NCI-H2081 (cell line): ENCODE results near the gene TPD52L2.
"Not testable (repeated sequence)": the region's sequence is repeated elsewhere in the genome, so short reads cannot be mapped to it uniquely, and the experiment has no call there.

ENCODE experiments used
- DNase-seq, 2 experiments: peaks; one replicate each; lab custom pipeline; 2025; lab: John Stamatoyannopoulos, UW

The TPD52L2 gene

DNA sequence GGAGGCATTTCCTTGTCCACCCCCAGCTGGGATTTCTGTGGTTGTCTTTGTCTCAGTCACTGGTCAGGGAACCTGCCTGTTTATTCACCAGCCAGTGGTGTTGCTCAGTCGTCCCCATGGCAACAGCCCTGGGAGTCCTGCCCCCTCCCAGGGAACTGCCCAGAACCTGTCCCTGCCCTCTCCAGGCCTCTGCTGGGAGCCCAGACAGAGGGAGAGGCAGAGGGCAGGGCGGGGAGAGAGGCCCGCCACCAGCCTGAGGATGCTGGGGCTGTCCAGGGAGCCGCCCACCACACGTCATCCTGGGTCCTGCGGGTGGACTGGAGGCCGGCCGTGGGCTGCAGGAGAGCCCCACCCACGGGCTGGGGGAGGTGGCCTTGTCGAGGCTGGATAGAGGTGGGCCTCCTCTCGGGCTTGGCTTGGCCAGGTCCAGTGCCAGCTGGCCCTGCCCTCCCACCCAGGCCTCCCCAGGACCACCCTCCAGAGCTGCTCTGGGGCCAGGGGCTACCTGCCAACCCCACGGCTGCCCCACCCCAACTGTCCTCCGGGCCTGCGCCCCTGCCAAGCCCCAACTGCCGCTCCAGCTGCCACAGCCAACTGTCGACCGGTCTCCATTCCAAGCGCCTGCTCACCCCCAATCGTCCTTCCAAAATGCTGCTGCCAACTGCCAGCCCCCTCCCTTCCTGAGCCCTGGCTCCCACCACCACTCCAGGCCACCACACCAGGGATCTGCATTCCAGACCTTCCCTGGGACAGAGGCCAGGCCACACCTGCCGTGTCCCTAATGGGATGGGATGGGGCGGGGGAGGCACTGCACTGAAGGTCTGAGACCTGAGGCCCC, 29.8 kb upstream of the TPD52L2 start:
- DNase-seq, result peak in 1 of 2 experiments; percentile 47

DNA sequence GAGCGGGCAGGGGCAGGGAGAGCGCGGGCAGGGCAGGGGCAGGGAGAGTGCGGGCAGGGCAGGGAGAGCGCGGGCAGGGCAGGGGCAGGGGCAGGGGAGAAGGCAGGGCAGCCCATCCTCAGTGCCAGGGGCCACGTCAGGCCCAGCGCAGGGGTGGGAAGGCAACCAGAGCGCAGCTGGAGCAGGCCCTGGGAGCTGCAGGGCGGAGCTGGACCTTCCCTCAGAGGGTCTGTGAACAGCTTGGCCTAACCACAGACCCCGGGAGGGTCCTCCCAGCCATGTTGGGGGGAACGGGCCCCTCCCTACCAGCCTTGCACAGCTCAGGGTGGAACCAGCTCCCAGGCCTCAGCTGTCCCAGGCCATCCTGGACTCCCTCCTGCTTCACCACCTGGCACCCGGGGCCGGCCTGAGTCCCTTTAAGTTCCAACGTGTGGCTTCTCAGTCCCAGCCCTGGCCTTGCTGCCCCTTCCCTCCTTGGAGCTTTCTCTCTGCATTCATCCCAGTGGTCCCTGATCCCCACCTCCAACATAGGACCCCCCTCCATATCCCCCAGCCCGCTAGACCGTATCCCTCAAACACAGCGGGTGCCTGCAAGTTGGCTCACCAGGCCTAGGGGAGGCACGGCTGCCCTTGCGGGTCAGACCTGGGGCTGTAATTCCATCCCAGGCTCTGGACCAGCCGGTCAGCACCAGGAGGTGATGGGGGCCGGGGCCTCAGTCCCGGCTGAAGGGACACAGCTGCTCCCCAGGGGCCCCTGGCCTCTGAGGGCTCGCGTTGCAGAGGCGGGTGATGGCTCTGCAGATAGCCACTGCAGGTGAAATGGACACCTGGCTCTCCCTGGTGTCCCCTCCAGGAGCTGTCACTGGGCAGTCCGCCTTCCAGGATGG, 28.4 kb upstream of the TPD52L2 start:
- DNase-seq, result no peak

DNA sequence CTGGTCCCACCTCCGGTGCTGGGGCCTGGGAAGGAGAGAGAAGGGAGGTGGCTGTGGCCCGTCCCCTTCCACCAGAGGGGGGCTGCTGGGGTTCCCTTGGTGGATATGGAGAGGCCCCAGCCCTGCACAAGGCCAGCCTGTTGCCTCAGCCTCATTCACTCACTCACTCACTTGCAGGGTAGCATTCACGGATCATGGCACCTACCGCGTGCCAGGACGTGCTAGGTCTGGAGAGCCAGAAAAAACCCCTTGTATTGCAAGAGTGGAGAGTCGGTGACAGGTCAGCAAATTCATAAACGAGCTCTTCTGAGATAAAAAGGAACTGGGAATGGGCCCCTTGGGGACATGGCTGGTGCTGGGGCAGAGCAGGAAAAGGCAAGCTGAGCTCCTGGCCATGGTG, 27.6 kb upstream of the TPD52L2 start:
- no peak for DNase-seq

DNA sequence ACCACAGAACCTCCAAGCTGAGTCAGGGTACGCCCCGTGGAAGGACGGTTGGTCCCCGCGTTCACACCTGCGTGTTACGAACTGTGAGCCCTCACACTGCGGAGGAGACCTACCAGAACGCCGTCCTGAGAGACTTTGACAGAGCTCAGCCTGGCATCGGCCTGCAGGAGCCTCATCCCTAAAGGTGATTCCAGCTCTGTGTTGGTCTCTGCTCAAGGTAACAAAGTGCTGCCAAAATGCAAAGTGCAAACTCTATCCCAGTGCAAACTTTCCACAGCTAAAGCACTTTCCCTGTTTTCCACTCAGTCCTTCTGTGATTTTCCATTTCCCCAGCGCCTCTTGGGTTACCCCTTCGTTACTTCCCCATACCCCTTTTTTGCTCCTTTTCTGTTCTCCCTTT, 25.4 kb upstream of the TPD52L2 start:
- DNase-seq, result no peak

DNA sequence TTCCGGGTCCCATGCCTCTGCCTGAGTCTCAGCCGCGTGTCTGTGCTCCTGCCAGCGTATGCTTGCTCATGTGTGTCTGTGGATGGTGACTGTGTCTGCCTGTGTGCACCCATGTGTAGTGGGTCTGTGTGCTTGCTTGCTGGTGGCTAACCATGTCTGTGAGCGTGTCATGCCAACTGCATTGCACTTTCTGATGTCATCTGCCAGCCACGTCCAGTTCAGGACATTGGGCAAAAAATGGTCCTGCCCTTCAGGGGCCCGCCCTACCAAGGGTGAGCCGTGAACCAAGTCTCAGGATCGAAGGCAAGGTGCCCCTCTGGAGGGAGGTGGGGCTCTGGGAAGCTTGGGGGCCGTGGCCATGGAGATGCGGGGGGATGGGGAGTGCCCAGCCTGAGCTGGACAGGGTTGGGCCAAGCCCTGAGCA, 24.7 kb upstream of the TPD52L2 start:
- DNase-seq, result no peak

DNA sequence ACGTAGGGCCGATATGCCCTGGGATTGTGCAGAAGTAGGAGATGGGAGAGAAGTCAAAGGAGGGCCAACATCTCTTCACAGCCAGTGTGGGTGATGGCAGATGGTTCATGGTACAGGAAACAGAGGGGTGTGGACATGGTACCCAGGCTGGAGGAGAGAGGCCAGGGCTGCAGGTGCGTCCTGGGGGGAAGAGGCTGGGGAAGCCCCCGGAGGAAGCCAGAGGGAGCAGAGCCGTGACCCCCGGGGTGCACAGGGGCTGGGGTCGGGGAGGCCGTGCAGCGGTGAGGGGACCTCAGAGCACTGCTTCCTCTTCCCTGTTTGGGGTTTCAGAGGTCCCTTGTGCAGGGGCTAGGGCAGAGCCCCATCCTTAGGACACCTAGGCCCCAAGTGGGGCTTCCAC, 22.8 kb upstream of the TPD52L2 start:
- no peak for DNase-seq

DNA sequence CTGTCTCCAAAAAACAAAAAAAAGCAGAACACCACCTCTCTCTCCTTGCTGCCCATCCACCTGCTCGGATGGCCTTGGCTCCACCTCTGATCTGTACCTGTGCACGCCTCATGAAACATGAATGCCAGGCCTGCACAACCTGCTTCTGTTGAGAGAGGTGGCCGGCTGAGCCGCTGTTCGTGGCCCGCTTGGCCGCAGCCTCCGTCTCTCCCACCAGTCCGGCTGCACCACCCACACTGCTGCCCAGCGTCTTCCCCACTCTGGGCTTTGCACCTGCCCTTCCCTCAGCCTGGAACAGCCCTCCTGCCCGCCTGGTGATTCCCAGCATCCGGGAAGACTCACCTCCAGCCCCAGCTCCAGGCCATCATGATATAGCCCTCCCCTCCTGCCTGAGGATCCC, 21.8 kb upstream of the TPD52L2 start:
- no peak for DNase-seq

DNA sequence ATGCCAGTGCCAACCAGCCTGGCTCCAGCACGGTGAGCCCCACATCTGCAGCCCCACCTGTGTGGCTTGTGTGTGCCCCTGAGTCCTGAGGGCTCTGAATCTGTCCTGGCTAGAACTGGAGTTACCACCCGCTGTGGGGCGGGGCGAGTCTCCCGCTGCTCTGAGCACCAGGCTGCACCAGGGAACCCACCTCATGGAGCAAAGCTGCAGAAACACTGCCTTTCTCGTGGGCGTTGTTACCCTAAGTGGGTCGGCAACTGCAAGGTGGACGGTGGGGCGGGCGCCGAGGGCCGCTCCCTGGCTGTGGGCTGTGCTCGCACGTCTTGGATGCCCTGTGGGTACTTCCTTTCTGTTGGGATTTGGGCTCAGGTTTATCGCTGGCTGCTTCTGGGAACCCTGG, 21.3 kb upstream of the TPD52L2 start:
- DNase-seq, result no peak

DNA sequence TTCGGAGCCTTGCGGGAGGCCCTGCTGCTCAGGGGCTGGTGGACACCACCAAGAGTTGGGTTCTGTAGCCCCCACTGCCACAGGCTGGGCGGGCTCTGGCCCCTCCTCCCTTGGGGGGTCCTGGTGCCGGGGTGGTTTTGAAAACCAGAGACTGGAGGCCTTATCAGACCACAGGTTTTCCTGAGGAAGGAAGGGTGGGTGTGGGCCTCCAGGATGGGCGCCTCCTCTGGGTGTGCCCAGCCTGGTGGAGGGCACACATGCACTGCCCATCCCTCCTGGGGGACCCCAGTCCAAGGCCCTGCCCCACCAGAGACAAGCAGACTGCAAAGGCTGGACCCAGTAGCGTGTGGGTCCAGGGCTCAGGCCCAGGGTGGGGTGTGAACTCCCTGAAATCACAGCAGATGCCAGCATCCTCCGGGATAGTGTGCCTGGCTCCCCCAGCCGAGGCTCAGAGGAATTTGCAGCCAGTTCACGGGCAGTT, 20.5 kb upstream of the TPD52L2 start:
- no peak for DNase-seq

DNA sequence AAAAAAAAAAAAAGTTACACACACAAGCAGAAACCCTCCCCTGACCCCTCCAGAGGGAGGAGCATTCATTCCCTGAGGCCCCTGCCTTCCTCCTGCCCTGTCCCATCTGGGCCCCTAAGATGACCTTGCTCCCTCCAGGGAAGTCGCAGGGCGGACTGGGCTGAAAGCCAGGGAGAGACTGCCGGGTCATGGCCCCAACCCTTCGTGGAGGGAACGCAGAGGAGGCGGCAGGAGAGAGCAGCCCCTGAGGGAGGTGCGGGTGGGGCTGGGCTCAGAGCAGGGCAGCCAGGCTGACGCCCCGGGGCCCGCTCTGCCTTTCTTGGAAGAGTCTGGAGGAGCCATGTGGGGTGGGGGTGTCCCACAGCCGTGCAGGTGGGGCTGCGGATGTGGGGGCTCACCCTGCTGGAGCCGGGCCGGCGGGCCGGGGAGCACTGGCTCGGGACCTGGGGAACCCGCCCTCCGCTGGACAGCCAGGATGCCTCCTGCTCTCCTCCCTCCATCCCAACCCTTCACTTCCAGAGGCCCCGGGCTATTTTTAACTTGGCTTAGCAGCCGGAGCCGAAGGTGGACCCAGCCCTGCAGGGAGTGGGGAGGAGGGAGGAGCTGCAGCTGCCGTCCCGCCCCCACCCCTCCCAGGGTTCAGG, 18.8 kb upstream of the TPD52L2 start:
- DNase-seq, result no peak

DNA sequence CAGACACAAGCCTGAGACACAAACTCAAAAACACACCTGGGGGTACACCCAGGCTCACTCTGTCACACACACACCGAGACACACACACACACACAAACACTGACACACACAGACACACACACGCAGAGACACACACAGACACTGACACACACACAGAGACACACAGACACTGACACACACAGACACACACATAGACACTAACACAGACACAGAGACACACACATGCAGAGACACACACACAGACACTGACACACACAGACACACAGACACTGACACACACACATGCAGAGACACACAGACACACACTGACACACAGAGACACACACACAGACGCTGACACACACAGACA, 18.2 kb upstream of the TPD52L2 start:
- DNase-seq, result no peak

DNA sequence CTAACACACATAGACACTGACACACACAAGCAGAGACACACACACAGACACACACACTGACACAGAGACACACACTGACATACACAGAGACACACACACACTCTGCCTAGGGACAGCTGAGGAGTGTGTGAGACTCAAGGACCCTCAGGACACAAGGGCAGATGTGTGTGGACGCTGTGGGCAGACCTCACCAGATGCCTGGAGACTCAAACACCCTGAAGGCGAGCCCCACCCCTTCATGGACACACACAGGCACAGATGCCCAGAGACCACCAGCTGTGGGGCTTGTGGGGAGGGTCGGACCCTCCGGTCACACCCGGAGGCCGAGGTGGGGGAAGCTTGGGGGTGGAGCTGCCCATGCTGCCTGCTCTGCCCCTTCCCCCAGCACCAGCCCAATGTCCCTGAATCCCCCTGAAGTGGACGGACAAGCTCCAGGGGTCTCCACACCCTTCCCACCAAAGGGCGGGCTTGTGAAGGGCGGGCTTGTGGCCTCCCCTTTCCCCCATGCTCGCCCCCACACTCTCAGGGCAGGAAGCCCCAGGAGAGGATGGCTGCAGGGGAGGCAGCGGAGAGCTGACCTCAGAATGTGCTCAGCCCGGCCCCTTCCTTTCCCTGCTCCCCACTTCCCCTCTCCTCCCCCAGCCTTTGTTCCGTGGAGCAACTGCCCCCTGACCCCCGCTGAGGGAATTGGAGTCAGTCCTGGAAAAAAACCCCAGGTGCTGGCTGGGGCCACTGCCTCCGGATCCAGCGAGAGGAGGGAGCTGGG, 17.6 kb upstream of the TPD52L2 start:
- DNase-seq, result no peak

DNA sequence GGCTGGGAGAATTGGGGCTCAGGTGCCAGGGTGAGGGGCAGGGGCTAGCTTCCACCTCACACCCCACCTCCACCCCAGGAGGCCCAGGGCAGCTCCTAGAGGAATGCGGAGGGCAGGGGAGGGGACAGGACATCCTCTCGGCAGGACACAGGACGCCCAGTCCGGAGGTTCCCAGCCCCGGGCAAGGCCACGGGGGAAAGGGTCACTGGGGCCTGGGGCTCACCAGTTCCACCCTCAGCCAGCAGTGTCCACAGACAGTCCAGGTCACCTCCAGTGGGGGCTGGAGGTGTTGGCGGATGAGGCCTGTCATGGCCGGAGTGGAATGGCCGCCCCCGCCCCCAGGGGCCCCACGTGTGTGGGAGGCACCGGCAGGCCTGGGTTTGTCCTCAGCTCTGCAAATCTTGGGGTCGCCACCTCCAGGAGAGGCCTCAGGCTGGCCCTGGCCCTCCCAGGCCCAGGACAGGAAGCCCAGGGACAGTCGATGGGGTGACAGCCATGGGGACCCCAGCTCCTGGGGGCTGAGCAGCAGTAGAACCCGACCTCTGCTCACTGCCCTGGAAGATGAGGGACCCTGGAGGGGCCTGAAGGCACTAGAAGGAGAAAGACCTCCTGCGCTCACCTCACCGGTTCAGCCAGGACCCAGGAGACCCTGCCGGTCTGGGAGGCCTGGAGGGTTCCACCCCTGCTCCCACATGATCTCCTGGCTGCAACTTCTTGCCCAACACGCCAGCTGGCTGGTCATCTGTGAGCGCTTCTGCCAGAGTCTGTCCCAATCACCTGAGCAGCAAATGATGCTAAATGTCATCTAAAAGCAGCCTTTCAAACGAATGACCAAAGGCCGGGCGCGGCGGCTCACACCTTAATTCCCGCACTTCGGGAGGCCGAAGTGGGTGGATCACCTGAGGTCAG, 16.8 kb upstream of the TPD52L2 start:
- DNase-seq, result no peak

DNA sequence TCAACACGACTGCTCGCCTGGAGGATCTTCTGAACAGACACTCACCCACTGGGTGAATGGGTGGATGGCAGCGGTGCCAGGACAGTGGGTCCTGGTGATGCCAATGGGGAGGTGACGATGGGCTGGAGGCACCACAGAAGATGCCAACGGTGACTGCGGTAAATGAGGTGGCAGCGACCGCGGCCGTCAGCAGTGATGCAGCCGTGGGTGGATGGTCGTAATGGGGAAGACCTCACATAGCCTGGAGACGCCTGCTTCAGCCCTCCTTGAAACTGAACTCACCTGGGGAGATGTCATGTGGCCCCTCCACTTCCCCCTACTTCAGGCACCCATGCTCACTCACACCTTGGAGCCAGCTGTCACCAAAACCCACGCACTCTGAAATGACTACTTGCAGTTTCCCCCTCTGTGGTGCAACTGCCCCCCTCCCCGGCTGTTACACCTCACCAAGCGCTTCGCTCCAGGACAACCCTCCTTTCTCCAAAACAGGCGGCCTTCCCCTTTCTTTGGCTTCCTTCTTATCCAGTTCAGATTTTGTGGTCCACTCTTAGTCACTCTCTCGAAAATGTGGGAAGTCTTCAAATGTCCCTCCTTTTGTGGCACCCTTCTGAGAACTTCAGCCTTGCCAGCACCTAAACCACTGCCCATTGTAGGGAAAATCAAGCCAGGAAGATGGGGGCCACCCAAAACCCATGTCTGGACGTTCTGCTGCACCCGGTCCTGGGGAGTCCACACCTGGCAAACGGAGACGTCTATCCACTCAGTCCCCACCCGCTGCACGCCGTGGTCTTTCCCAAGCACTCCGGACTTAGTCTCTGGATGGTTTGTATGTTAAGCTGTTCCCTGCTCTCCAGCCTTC, 14.2 kb upstream of the TPD52L2 start:
- no peak for DNase-seq

DNA sequence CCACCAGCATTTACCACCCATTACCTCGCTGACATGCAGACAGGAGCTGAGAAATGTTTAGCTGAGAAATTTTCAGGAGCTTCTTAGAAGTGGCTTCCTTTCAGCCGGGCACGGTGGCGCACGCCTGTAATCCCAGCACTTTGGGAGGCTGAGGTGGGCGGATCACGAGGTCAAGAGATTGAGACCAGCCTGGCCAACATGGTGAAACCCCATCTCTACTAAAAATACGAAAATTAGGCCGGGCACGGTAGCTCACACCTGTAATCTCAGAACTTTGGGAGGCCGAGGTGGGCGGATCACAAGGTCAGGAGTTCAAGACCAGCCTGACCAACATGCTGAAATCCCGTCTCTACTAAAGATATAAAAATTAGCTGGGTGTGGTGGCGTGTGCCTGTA, 13.5 kb upstream of the TPD52L2 start:
- DNase-seq, result not testable (repeated sequence)

DNA sequence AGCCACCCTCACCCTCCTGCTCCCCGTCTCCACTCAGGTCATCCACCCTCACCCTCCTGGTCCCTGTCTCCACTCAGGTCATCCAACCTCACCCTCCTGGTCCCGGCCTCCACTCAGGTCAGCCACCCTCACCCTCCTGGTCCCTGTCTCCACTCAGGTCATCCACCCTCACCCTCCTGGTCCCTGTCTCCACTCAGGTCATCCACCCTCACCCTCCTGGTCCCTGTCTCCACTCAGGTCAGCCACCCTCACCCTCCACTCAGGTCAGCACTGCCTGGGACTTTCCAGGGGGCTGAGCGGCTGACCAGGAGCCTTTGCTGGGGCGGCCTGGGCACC, 11.4 kb upstream of the TPD52L2 start:
- DNase-seq, result not testable (repeated sequence)

DNA sequence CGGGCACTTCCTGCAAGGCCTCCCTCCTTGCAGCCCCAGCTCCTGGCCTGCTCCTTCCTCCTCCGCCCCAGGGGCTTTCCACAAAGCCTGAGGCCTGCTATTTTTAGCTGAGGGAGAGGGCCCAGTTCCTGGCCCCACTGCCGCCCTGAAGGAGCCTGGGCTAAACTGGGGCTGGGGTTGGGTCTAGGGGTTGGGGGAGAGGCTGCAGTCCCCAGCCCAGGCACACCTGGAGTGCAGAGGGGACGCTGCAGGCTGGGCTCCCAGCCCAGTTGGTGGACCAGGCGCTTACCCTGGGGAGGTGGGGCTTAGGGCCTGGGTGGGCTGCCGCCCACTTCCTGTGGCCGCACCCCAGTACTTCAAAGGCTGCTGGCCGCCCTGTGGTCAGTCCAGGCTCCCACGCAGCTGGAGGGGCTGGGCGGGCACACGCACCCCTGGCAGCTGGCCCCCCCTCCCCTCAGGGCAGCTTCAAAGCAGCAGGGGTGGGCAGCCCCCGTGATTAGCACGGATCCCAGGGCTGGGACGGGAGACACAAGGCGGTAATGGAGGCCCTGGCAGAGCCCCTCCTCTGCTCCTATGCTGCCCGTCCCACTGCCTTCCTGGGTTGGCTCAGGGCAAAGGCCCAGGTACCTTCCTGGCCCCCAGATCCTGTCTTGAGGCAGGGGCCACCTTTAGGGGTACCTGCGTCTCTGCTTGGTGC, 10.9 kb upstream of the TPD52L2 start:
- DNase-seq, result no peak

DNA sequence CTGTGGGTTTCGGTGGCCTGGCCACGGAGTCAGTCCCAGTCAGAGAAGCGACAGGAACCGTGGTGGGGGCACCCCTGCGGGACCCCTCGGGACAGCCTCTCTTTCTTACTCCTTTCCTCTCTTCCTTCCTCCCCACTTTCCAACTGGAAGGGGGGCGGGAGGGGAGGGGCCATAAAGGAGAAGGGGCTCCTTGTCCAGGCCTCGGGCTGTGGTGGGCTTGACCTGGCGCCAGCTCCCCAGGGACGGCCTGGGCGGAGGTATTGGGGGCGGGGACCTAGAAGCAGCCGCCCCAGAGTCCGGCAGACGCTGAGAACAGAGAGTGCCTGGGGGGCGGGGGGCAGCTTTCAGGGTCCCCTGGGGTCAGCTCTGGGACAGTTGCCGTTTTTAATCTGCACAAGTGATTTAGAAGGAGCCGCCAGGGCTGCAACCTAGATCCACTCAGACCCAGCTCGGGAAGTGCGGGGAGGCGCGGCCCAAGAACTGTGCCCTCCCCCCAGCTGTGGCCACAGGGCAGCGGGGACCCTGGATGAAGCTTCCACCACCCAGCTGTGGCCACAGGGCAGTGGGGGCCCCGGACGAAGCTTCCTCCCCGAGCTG, 10.2 kb upstream of the TPD52L2 start:
- no peak for DNase-seq
